ENCODE data around the gene TSPAN16.

The TSPAN16 gene

GRCh38 chr19:11257846-11258380 lies 38.0 kb upstream of the TSPAN16 start:
- H3K79me2 ChIP-seq (ENCODE audit: insufficient read depth, low read length) = no peaks in the 10 kb centered on the region
- H3K4me3 ChIP-seq (ENCODE audit: low read depth, low read length, poor library complexity, severe bottlenecking) = no peak overlapping the region
- H3K9me2 ChIP-seq (ENCODE audit: low read depth, low read length) = no peaks in the 10 kb centered on the region
- no peaks in the 10 kb centered on the region for H3K27me3 ChIP-seq (ENCODE audit: insufficient read depth, low read length)
- no peak overlapping the region for H2AFZ ChIP-seq (ENCODE audit: low read length)
- no peaks in the 10 kb centered on the region for H3K36me3 ChIP-seq (ENCODE audit: insufficient read depth, low read length)
- H4K20me1 ChIP-seq (ENCODE audit: insufficient read depth, low read length) = no peaks in the 10 kb centered on the region
- H3K4me2 ChIP-seq (ENCODE audit: low read length) = no peak overlapping the region
- no peak overlapping the region for H3K9ac ChIP-seq (ENCODE audit: low read length)
- no peak for TF ChIP-seq EZH2 (IDR thresholded peaks at IDR 0.05; ENCODE audit: borderline replicate concordance, low read length)
- no peak for TF ChIP-seq CTCF (IDR thresholded peaks at IDR 0.05; ENCODE audit: low read length)
- H3K9me3 ChIP-seq (ENCODE audit: low read length) = no peaks in the 10 kb centered on the region
- no peaks in the 10 kb centered on the region for H3F3A ChIP-seq (ENCODE audit: insufficient read depth, low read length)
- peaks cover 11% of the 10 kb centered on the region for H3K4me1 ChIP-seq (ENCODE audit: insufficient read depth, low read length, severe bottlenecking)
- H3K27ac ChIP-seq (ENCODE audit: low read depth, low read length, poor library complexity, severe bottlenecking) = no peak overlapping the region

GRCh38 chr19:11260996-11261395 lies 35.0 kb upstream of the TSPAN16 start:
- Histone ChIP-seq H3K9me2 (ENCODE audit: low read depth, low read length) (no peaks in the 10 kb centered on the region), H2AFZ (ENCODE audit: low read length) (no peak overlapping the region), H3K4me1 (ENCODE audit: insufficient read depth, low read length, severe bottlenecking) (peaks cover 21% of the 10 kb centered on the region), H3K36me3 (ENCODE audit: insufficient read depth, low read length) (no peaks in the 10 kb centered on the region), H3F3A (ENCODE audit: insufficient read depth, low read length) (no peaks in the 10 kb centered on the region), H3K4me3 (ENCODE audit: low read depth, low read length, poor library complexity, severe bottlenecking) (no peak overlapping the region), H3K9me3 (ENCODE audit: low read length) (no peaks in the 10 kb centered on the region), H3K27me3 (ENCODE audit: insufficient read depth, low read length) (no peaks in the 10 kb centered on the region), H3K9ac (ENCODE audit: low read length) (no peak overlapping the region), H3K4me2 (ENCODE audit: low read length) (no peak overlapping the region), H3K27ac (ENCODE audit: low read depth, low read length, poor library complexity, severe bottlenecking) (no peak overlapping the region), H4K20me1 (ENCODE audit: insufficient read depth, low read length) (no peaks in the 10 kb centered on the region), H3K79me2 (ENCODE audit: insufficient read depth, low read length) (no peaks in the 10 kb centered on the region)
- TF ChIP-seq EZH2 (IDR thresholded peaks at IDR 0.05; ENCODE audit: borderline replicate concordance, low read length) (no peak), CTCF (IDR thresholded peaks at IDR 0.05; ENCODE audit: low read length) (no peak)

GRCh38 chr19:11261431-11261970 lies 34.5 kb upstream of the TSPAN16 start:
- TF ChIP-seq EZH2 (IDR thresholded peaks at IDR 0.05; ENCODE audit: borderline replicate concordance, low read length) = no peak
- no peak for TF ChIP-seq CTCF (IDR thresholded peaks at IDR 0.05; ENCODE audit: low read length)
- Histone ChIP-seq H3K36me3 (ENCODE audit: insufficient read depth, low read length) (no peaks in the 10 kb centered on the region), H3K9ac (ENCODE audit: low read length) (peak overlapping the region; percentile 74; the same call in 1 of the 2 replicates), H2AFZ (ENCODE audit: low read length) (no peak overlapping the region), H3K4me1 (ENCODE audit: insufficient read depth, low read length, severe bottlenecking) (peaks cover 21% of the 10 kb centered on the region), H3K79me2 (ENCODE audit: insufficient read depth, low read length) (no peaks in the 10 kb centered on the region), H3K4me2 (ENCODE audit: low read length) (peak overlapping the region; percentile 94), H3K9me3 (ENCODE audit: low read length) (no peaks in the 10 kb centered on the region), H3K9me2 (ENCODE audit: low read depth, low read length) (no peaks in the 10 kb centered on the region), H3K27ac (ENCODE audit: low read depth, low read length, poor library complexity, severe bottlenecking) (no peak overlapping the region), H3K4me3 (ENCODE audit: low read depth, low read length, poor library complexity, severe bottlenecking) (peak overlapping the region; percentile 88), H3F3A (ENCODE audit: insufficient read depth, low read length) (no peaks in the 10 kb centered on the region), H4K20me1 (ENCODE audit: insufficient read depth, low read length) (no peaks in the 10 kb centered on the region), H3K27me3 (ENCODE audit: insufficient read depth, low read length) (no peaks in the 10 kb centered on the region)
